ENCODE measurements around the gene LSS. TPM values are rescaled to one million over a fixed set of nuclear protein-coding genes. Genes with fewer than 3 reads are reported as not detected.

LSS gene
- total RNA-seq, 1 donor from 2014 or later = 103 TPM

DNA sequence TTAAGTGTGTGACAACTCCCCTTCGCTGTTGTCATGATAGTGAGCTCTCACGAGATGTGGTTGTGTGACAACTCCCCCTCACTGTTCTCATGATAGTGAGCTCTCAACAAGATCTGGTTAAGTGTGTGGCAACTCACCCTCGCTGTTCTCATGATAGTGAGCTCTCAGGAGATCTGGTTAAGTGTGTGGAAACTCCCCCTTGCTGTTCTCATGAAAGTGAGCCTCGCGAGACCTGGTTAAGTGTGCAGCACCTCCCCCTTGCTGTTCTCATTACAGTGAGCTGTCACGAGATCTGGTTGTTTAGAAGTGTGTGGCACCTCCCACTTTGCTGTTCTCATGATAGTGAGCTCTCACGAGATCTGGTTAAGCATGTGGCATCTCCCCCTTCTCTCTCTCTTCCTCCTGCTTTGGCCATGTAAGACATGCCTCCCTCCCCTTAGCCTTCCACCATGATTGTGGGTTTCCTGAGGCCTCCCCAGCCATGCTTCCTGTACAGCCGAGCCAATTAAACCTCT, 25.1 kb upstream of the LSS start:
- intact Hi-C loops (cut with DNase I) = no loop called here
- peaks cover 0 to 97% of the 10 kb centered on the region in 2 donors for H3K36me3 ChIP-seq

DNA sequence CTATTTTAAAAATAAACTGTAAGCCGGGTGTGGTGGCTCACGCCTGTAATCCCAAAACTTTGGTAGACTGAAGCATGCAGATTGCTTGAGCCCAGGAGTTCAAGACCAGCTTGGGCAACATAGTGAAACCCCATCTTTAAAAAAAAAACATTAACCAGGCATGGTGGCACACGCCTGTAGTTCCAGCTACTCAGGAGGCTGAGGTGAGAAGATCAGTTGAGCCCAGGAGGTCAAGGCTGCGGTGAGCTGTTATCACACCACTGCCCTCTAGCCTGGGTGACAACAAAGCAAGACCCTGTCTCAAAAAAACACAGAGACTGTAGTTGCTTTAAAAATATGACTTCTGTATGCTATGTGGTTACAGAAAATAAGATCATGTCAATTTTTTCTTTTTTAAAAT, 24.3 kb upstream of the LSS start:
- intact Hi-C loops (cut with DNase I) = no loop called here
- DNase-seq (ENCODE audit: extremely low spot score in 2 of 2) = no peak
- Histone ChIP-seq H3K36me3 (peaks cover 0 to 93% of the 10 kb centered on the region in 2 donors), H3K9me3 (no peaks in the 10 kb centered on the region), H3K4me3 (no peak overlapping the region), H3K4me1 (no peaks in the 10 kb centered on the region), H3K27ac (no peak overlapping the region), H3K27me3 (no peaks in the 10 kb centered on the region)
- TF ChIP-seq, protein P1, sequence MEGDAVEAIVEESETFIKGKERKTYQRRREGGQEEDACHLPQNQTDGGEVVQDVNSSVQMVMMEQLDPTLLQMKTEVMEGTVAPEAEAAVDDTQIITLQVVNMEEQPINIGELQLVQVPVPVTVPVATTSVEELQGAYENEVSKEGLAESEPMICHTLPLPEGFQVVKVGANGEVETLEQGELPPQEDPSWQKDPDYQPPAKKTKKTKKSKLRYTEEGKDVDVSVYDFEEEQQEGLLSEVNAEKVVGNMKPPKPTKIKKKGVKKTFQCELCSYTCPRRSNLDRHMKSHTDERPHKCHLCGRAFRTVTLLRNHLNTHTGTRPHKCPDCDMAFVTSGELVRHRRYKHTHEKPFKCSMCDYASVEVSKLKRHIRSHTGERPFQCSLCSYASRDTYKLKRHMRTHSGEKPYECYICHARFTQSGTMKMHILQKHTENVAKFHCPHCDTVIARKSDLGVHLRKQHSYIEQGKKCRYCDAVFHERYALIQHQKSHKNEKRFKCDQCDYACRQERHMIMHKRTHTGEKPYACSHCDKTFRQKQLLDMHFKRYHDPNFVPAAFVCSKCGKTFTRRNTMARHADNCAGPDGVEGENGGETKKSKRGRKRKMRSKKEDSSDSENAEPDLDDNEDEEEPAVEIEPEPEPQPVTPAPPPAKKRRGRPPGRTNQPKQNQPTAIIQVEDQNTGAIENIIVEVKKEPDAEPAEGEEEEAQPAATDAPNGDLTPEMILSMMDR (IDR thresholded peaks at IDR 0.05) = no peak
- TF ChIP-seq POLR2AphosphoS5 (IDR thresholded peaks at IDR 0.05; ENCODE audit: insufficient read depth in 1 of 2, low read depth in 1 of 2) (no peak), POLR2A (IDR thresholded peaks at IDR 0.05) (no peak)

More for the DNA sequence above, 25.1 kb upstream of the LSS start:
- no peak for DNase-seq (ENCODE audit: extremely low spot score in 2 of 2)
- Histone ChIP-seq H3K4me3 (no peak overlapping the region), H3K9me3 (no peaks in the 10 kb centered on the region), H3K4me1 (no peaks in the 10 kb centered on the region), H3K27ac (no peak overlapping the region), H3K27me3 (no peaks in the 10 kb centered on the region)
- TF ChIP-seq POLR2AphosphoS5 (IDR thresholded peaks at IDR 0.05; ENCODE audit: insufficient read depth in 1 of 2, low read depth in 1 of 2) (no peak), POLR2A (IDR thresholded peaks at IDR 0.05) (no peak)
- TF ChIP-seq, protein P1 (IDR thresholded peaks at IDR 0.05) = no peak

DNA sequence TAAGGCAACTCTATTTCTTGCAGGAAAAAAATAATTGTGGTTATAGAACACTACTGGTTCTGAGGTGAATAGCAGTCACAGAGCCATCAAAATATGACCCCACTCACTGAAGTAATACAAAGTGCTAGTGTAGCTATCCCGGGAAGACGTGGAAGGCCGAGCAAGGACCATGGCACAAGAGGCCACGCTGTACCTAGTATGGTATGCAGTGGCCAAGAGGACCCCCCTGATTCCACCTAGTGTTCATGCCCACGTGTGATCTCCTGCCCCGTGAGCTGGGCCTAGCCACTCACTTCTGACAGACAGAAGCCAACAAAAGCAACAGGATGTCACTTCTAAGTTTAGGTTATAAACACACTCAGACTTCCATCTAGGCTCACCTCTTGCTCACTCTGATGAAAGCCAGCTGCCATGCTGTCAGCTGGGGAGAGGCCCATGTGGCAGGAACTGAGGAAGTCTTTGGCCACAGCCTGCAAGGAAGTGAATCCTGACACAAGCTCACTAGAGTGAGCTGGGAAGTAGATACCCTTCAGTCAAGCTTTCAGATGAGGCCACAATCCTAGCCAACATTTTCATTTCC, 21.7 kb upstream of the LSS start:
- no peak for DNase-seq (ENCODE audit: extremely low spot score in 2 of 2)
- Histone ChIP-seq H3K27me3 (no peaks in the 10 kb centered on the region), H3K4me1 (no peaks in the 10 kb centered on the region), H3K27ac (no peak overlapping the region), H3K4me3 (no peak overlapping the region), H3K9me3 (no peaks in the 10 kb centered on the region), H3K36me3 (peaks cover 0 to 93% of the 10 kb centered on the region in 2 donors)
- intact Hi-C loops (cut with DNase I) = no loop called here
- TF ChIP-seq, protein P1 (IDR thresholded peaks at IDR 0.05) = no peak
- TF ChIP-seq POLR2A (IDR thresholded peaks at IDR 0.05) (no peak), POLR2AphosphoS5 (IDR thresholded peaks at IDR 0.05; ENCODE audit: insufficient read depth in 1 of 2, low read depth in 1 of 2) (no peak)

DNA sequence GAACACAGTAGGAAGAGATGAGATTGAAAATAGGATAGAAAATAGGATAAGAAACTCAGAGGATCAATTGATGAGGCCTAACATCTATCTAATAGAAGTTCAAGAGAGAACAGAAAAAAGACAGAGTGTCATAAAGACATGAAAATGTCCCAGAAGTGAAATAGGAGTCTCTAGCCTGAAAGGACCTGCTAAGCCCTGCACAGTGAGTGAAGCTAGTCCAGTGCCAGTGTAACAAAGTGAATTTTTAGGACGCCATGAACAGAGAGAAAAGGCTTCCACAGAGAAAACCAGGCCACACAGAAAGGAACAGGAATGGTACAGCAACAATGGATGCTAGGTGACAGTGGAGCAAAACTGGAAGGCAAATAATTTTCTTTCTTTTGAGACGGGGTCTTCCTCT, 20.3 kb upstream of the LSS start:
- H3K27ac ChIP-seq = no peak overlapping the region
- no peaks in the 10 kb centered on the region for H3K27me3 ChIP-seq
- intact Hi-C loops (cut with DNase I) = no loop called here
- H3K4me1 ChIP-seq = no peaks in the 10 kb centered on the region
- TF ChIP-seq, protein P1 (IDR thresholded peaks at IDR 0.05) = no peak
- TF ChIP-seq POLR2A (IDR thresholded peaks at IDR 0.05) (no peak), POLR2AphosphoS5 (IDR thresholded peaks at IDR 0.05; ENCODE audit: insufficient read depth in 1 of 2, low read depth in 1 of 2) (no peak)
- no peak for DNase-seq (ENCODE audit: extremely low spot score in 2 of 2)
- H3K36me3 ChIP-seq = peaks cover 0 to 93% of the 10 kb centered on the region in 2 donors
- no peak overlapping the region for H3K4me3 ChIP-seq
- H3K9me3 ChIP-seq = no peaks in the 10 kb centered on the region

DNA sequence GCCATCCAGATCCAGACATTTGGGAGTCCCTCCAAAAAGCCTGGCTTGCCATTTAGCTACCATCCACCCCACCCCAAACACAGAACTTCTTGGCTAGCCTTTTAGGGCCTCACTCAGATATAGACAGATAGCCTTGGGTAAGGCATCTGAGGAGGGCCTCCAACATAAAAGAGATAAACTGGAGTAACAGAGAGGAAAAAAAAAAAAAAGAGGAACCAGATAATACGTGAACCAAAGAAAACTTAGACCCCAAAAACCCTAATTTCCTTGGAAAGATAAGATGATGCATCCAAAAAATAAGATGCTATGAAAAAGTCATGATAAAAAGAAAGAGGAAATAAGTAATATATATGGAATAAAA, 19.8 kb upstream of the LSS start:
- intact Hi-C loops (cut with DNase I) = no loop called here
- H3K36me3 ChIP-seq = peaks cover 0 to 93% of the 10 kb centered on the region in 2 donors
- no peak overlapping the region for H3K4me3 ChIP-seq
- no peaks in the 10 kb centered on the region for H3K27me3 ChIP-seq
- no peaks in the 10 kb centered on the region for H3K9me3 ChIP-seq
- DNase-seq (ENCODE audit: extremely low spot score in 2 of 2) = no peak
- TF ChIP-seq POLR2A (IDR thresholded peaks at IDR 0.05) = no peak
- no peak for TF ChIP-seq POLR2AphosphoS5 (IDR thresholded peaks at IDR 0.05; ENCODE audit: insufficient read depth in 1 of 2, low read depth in 1 of 2)
- TF ChIP-seq, protein P1 (IDR thresholded peaks at IDR 0.05) = no peak
- no peak overlapping the region for H3K27ac ChIP-seq
- no peaks in the 10 kb centered on the region for H3K4me1 ChIP-seq

Measured in vagina (tissue), 2 donors.